Umbilical cord (tissue), 2 donors: ENCODE results near the gene ZNF574. TPM values are rescaled to one million over a fixed set of nuclear protein-coding genes. Genes with fewer than 3 reads are reported as not detected.
"Not testable (repeated sequence)": the region's sequence is repeated elsewhere in the genome, so short reads cannot be mapped to it uniquely, and the experiment has no call there.

Experiments used
- DNase-seq: peaks from one replicate; pipeline ENCODE4 v3.0.0-alpha.2; 2015; ENCODE audit warnings: low spot score
- total RNA-seq: library from RNA; depleted of rRNA; stranded (reverse); fragments of >200 nt; gene quantifications from one replicate; pipeline ENCODE4 v1.2.3, GENCODE V29; 2014; ENCODE audit warnings: low replicate concordance; ENCODE audit not compliant: insufficient read depth

ZNF574 gene
- total RNA-seq, 1 donor from 2014 or later, result 7.7 TPM

DNA sequence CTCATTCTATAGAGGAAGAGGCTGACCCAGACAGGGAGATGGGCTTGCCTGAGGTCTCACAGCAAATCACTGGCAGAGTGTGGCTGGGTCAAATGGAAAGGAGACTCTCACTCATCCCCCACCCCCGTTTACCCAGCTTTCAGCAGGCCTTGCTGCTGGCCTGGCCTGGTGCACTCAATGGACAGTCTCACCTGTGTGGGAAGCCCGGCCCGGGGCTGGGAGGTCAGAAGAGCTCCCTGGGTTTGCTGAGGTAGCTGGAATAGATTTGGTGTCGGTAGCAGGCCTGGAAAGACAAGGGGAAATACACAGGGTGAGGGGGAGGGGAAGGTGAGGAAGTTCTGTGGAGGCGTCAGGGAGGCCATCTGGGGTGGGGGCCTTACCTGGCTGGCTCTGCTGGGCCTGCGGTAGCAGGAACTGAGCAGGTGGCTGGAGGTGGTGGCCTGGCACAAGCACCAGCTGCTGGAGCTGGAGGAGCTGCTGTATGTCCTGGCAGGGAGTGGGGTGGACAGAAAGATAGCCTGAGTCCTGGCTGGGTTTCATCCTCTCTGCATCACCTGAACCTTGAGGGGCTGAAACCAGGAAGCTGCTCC is 23.5 kb downstream of the ZNF574 start:
- no peak for DNase-seq

DNA sequence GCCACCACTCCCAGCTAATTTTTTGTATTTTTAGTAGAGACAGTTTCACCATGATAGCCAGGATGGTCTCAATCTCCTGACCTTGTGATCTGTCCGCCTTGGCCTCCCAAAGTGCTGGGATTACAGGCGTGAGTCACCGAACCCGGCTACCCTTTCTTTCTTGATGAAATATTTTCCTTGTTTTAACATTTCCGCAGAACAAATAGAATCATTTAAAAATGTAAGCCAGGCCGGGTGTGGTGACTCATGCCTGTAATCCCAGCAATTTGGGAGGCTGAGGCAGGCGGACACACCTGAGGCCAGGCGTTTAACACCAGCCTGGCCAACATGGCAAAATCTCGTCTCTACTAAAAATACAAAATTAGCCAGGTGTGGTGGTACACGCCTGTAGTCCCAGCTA is 24.3 kb downstream of the ZNF574 start:
- not testable (repeated sequence) for DNase-seq

DNA sequence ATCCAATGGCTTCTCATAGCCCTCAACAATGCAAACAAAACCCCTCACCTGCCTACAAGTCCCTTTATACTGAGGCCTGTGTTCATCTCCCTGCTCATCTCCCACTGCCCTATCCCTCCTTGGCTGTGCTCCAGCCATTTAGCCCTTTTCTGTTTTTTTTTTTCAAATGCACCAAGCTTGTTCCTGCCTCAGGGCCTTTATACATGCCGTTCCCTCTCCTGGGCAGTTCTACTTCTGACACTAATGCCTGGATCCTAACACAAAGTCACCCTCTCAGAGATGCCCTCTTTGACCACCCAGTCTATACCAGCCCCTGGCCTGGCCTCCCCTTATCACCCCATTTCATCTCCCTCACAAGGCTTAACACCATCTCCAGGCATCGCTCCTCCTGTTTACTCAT is 26.9 kb downstream of the ZNF574 start:
- DNase-seq, result no peak

DNA sequence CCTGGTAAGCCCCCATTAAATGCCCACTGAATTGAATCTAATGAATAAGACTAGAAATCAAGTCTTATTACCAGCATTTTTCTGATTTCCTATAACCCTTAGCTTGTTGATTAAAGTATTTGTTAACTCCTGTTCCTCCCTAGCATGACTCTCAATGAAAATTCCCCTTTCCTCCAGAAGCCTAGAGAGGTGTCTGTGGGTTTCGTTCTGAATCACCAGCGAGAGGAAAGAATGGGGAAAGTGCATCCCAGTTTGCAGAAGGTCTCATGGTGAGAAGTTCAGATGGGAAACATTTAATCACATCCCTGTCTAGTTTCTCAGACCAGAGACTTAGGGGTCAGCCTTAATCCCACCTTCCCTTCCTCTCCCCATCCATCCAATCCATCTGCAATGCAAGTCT is 29.4 kb downstream of the ZNF574 start:
- no peak for DNase-seq

DNA sequence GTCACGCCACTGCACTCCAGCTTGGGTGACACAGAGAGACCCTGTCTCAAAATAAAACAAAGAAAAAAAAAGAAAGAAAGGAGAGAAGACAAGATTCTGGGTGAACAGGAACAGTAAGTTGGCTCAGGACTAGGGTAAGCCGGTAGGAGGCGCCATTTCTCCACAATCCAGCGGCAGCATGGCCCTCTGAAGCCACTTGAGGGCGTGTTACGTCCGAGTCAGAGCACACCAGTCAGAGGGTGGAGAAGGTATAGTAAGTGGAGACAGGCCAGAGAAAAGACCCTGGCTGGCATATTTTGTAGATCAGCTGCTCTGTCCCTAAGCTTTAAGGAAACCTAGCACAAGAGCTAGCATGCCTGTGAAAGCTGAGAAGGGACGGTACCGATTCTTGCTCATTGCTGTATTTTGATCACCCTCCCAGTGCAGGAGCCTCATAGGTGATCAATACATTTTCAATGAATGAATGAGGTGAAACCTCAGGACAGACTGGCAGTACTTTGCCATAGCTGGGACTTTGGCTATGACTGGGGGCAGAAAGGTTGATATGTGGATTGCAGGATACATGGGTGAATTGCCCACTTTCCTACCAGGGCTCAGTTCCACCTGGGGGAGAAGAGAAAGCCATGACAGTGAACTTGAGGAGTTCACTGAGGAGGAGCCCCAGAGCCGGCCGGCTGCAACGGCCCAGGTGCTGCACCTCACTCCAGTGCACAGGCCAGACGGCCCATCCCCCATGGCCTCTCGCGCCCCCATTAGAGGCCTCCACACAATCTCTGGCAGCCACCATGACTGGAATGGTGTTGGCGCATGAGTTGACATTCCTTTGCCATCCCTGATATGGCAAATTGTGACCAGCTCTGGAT is 32.8 kb downstream of the ZNF574 start:
- DNase-seq, result peak; percentile 81

DNA sequence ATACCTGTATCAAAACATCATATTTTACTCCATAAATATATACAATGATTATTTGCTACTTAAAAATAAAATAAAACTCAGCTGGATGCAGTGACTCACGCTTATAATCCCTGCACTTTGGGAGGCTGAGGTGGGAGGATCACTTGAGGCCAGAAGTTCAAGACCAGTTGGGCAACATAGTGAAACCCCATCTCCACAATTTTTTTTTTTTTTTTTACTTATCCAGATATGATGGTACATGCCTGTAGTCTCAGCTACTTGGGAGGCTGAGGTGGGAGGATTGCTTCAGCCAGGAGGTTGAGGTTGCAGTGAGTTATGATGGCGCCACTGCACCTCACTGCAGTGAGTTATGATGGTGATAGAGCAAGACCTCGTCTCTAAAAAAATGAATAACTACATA is 33.9 kb downstream of the ZNF574 start:
- DNase-seq, result no peak

DNA sequence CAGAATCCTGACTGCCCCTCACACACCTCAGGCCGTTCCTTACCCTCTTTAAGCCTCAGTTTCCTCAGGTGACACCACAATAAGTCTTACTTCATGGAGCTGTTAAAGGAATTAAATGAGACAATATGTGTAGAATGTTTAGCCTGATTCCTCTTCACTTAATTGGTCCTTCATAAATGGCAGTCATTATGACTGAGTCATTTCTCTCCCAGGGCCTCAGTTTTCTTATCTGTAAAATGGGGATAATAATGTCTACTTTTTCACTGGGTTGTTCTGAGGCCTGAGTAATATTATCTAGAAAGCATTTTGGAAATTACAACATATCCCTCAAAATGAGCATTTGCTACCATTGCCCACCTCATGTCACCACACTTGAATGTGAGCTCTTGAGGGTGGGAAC is 34.7 kb downstream of the ZNF574 start:
- DNase-seq, result no peak

DNA sequence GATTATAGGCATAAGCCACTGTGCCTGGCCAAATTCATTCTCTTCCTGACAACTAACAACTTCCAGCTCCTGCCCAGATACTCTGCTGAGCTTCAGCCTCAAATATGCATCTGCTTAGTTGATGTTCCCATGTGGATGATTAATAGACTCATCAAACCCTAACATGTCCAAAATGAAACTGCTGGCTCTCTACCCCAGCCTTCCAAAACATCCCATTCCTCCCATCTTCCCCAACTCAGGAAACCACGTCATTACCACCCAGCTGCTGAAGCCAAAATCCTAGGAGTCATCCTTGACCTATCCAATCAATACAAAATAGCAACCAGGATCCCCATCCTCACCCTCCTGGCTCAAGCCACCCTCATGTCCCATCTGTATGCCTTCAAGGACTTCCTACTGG is 35.4 kb downstream of the ZNF574 start:
- DNase-seq, result no peak

DNA sequence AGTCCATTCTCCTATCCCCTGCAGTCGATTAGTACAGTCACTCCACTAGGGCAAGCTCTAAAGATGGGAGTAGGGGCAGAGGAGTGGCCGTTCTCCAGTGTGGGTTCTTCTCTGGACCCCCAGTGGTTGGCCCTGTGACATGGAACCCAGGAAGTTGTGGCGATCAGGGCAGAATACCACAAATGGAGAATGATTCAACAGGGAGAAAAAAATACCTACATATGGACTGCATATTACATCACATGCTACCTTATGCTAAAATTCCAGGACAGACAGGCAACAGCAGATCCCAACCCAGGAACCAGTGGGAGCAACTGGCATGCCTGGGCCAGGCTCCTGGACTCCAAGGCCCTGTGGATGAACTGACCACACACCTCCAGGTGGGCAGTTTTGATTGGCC is 35.8 kb downstream of the ZNF574 start:
- DNase-seq, result no peak

DNA sequence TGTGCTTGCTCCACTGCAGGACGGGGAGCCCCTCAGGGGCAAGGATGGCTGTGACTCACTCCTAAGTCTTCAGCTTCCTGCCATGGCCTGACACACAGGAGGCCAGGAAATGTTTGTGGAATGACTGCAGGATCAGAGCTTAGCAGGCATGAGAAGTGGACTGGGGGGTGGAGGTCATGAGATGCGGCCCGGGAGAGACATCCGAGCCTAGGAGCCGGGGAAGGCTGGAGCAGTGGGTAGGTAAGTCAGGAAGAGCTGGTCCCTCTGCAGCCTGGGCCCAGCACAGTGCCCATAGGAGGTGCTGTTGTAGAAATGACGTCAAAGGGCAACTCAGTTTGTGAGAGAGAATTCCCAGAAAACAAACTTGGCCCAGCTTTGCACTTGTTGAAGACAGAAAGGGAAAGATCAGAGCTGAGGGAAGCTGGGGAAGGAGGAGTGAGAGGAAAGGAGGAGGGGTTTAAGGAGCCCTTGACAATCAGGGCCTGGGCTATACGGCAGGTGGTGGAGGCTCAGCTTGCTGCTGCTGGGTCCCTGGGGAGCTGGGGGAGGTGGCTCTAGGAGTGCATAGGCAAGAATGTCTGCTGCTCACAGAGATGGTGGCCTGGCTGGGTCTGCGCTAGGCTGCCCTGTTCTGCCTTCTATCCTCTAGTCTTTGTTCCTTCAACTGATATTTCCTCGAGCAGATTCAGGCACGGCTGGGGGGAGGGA is 37.8 kb downstream of the ZNF574 start:
- peak; percentile 82 for DNase-seq

DNA sequence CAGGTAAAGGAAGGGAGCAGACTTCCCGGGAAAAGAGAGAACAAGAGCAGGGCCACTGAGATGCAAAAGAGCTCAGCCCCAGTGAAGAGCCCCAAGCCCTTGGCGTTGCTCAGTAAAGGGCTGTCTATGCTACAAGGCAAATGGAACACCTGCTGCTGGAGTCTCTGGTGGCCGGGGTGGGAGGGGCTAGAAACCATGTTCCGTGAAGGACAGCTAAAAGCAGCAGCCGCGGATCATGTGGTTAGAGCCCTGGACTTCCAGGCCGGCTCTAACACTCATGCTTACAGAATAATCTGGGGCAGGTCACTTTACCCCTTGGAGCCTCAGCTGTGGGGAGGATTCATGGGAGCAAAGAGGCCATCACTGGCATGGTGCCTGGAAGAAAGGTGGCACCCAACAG is 38.4 kb downstream of the ZNF574 start:
- no peak for DNase-seq

DNA sequence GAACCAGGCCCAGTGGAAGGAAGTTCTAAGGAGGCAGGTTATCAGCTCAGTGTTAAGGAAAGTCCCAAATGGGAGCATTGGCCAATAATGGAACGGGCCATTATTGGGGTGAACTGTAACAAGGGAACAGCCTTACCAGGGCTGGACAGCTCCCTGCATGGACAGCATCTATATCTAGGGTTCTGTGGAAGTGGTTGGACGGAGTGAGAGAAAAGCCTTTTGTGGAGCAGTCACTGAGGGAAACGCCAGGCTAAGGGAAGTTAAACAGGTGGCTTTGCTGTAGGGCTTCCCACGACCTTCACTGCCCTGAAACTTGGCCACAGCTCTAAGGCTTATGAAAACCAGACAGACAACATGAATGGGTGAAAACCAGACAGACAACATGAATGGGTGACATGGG is 39.3 kb downstream of the ZNF574 start:
- DNase-seq, result peak; percentile 30

DNA sequence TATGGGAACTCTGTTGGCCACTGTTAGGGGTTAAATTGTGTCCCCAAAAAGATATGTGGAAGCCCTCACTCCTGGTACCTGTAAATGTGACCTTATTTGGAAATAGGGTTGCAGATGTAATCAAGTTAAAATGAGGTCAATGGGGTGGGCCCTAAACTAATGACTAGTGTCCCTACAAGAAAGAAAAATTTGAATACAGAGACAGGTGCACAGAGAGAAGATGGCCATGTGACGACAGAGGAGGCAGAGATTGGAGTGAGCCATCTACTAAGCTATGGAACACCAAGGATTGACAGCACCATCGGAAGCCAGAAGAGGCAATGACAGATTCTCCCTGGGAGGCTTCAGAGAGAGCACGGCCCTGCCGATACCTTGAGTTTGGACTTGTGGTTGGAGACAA is 39.7 kb downstream of the ZNF574 start:
- DNase-seq, result no peak

DNA sequence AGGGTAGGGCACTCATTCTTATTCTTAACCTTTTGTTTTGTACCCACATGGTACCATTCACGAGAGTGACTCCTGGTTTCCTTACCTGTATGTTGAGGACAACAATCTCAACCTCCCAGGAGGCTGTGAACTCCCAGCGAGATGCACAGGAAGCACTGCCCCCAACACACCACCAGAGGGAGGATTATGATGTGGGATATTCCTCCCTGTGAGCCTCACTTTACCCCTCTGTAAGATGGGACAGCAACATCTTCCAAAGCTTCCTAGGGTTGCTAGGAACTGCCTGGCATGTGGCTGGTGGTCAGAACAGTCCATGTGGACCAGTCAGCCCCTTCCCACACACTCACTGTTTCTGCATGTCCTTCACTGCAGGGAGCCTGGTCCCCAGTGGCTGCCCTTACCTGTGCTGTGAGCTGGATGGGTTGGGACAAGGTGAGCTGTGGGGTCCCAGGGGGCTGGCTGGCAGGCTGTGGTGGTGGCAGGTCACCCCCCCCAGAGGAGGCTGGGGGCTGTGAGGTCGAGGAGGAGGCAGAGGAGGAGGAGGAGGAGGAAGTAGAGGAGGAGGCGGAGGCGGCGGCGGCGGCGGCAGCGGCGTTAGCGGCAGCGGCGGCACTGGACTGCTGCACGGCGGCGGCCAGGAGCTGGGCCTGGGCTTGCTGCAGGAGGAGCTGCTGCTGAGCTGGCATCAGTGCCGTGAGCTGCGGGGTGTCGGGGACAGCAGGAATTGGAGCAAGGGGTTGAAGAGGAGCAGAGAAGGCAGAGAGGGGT is 40.5 kb downstream of the ZNF574 start:
- DNase-seq, result no peak

DNA sequence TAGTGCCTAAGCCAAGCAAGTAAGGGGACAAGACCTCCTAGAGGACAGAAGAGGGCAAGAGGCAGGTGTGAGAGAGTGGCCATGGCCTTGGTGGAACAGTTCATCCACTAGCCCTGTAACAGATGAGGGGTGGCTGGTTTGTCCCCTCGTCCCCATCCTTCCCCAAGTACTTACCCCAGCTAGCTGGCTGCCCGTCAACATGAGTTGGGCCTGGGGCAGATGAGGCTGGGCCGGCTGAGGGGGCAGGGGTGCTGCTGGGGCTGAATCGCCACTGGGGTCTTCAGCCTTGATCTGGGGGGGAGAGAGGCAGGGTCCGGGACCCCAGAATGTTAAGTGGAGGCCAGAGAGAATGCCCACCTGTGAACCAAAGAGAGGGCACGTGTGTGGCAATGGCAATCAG is 41.1 kb downstream of the ZNF574 start:
- no peak for DNase-seq

DNA sequence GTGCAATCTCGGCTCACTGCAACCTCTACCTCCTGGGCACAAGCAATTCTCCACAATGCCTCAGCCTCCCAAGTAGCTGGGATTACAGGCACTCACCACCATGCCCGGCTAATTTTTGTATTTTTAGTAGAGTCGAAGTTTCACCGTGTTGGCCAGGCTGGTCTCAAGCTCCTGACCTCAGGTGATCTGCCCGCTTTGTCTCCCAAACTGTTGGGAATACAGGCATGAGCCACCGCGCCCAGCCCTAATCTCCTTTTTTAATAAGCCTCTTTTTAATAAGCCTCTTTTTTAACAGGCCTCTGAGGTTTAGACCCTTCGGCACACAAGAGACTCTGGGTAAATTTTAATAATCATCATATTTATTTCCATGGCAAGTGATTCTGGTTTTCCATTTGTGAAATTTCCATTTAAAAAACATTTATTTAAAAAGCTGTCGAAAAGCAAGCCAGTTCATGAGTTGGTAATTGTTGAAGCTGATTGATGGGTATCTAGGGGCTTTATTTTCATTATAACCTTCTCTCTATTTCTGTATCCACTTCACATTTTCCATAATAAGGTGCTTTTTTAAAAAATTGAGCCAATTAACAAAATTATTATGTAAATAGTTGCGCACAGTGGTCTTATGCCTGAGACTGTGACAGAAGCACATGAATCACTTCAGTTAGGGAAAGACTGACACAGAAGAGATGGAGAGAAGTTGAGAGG is 44.5 kb downstream of the ZNF574 start:
- no peak for DNase-seq

DNA sequence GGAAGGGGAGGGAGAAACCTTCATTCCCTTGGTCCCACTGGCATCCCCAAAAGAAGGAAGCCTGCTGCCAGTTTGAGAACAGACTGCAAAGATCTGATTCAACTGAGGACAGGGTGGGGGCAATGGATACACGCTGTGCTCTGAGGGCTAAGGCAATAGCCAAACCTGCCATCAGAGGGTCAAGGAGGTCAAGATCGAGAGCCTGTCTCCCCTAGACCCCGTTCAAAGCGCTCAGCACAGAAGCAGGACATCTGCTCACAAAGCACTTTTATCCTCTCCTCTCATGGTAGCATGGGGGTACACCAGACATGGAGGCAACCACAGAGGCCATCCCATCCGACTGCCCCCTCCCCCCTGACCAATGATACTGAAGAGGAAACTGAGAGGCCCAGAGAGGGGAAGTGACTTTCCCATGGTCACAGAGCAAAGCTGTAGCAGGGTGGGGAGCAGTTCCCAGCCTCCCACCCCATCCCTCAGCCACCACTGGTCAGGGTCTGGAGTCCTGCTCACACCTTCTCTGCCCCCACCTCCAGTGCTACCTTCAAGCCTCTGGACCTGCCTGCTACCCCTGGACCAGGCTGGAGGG is 45.2 kb downstream of the ZNF574 start:
- no peak for DNase-seq

DNA sequence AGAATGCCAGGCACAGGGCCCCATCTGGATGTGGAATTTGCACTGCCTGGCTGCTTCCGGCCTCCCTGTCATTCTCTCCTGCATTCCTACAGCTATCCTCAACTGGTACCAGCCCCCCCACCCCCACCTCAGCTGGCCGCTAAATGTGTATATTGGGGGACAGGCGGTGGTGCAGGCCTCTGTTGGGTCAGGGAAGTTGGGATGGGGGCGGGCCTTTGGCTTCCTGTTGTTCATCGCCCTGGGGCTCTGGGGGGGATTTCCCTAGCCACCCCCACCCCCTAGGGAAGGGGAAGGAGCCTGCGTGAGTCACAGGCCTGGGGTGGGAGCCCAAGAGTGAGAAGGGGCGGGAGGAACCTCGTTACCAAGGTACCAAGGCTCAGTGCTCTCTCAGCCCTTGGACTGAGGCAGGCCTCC is 45.7 kb downstream of the ZNF574 start:
- DNase-seq, result peak; percentile 26

DNA sequence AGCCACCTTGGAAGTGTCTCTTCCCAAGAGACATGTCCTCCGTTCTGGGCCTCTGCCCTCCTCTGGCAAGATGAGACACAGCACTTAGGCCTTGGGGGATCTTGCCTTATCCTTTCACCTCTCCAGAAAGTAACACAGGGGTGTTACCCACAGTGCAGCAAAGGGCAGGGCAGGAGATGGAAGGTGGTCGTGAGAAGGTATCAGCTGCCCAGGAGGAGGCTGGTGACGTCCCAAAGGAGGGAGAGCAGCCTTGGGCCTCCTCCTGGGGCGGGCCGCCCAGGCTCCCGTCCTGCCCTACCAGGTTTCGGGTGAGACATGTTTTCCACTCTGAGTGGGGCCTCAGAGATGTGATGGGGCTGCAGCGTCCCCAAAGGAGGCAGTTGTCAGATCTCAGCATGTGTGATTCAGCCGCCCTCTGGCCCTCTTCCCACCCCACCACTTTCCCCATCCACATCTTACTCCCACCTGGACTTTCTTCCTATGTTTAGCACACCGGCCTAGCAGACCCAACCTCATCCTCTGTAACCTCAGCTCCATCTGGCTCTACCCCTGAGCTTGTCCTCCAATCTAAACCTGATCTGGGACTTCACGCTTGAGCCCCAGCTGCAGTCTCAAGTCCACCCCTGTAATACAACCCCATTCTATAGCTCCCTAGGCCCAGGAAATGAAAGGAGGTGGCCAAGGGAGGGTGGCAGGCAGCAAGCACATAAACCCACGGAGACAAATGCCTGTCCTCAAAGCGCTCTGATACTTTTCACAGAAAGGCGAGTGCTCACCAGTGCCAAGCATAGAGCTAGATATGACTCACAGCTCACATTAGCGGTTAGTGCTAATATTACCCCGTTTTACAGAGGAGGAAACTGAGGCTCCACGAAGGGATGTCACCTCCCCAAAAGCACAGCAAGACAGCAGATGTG is 47.0 kb downstream of the ZNF574 start:
- DNase-seq, result no peak

DNA sequence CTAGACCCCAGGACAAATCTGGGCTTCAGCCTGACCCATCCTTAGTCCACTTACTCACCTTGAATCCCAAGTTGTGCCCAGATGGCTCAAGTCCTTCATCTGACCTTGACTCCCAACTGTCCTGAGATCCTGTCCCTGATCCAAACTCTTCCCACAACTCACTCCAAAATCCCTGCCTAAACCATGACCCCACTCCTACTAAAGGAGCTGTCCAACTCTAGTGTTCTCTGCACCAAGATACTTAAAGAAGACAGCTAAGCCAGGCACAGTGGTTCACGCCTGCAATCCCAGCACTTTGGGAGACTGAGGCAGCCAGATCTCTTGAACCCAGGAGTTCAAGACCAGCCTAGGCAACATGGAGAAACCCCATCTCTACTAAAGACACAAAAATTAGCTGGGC is 47.8 kb downstream of the ZNF574 start:
- DNase-seq, result no peak
